GM21423 (cell line): ENCODE results near the gene PERM1.
"Not testable (repeated sequence)": the region's sequence is repeated elsewhere in the genome, so short reads cannot be mapped to it uniquely, and the experiment has no call there.

Source experiments
- ATAC-seq: cut with Tn5 transposase; IDR thresholded peaks from one replicate; pipeline ENCODE4 v1.9.1; 2021; ENCODE audit warnings: mild to moderate bottlenecking, moderate library complexity; ENCODE audit not compliant: unreplicated experiment

The PERM1 gene

GRCh38 chr1:950881-951280 is 31.0 kb downstream of the PERM1 start:
- no peak for ATAC-seq

- no peak for ATAC-seq
Observed at GRCh38 chr1:950268-950667, 31.6 kb downstream of the PERM1 start.

- no peak for ATAC-seq
Observed at GRCh38 chr1:947958-948357, 33.9 kb downstream of the PERM1 start.

- not testable (repeated sequence) for ATAC-seq
Observed at GRCh38 chr1:946811-947210, 35.1 kb downstream of the PERM1 start.

GRCh38 chr1:945688-946556 is 36.0 kb downstream of the PERM1 start:
- ATAC-seq = no peak

- ATAC-seq = no peak
Observed at GRCh38 chr1:944341-945325, 37.3 kb downstream of the PERM1 start.

- ATAC-seq = no peak
Observed at GRCh38 chr1:943545-944340, 38.1 kb downstream of the PERM1 start.

GRCh38 chr1:942864-943533 is 38.9 kb downstream of the PERM1 start:
- no peak for ATAC-seq

GRCh38 chr1:942411-942821 is 39.5 kb downstream of the PERM1 start:
- no peak for ATAC-seq

- no peak for ATAC-seq
Observed at GRCh38 chr1:941588-942383, 40.1 kb downstream of the PERM1 start.

- no peak for ATAC-seq
Observed at GRCh38 chr1:941015-941587, 40.8 kb downstream of the PERM1 start.

- ATAC-seq = no peak
Observed at GRCh38 chr1:940107-941014, 41.5 kb downstream of the PERM1 start.

GRCh38 chr1:939511-940106 is 42.3 kb downstream of the PERM1 start:
- no peak for ATAC-seq

- ATAC-seq = no peak
Observed at GRCh38 chr1:938711-939489, 43.0 kb downstream of the PERM1 start.

- no peak for ATAC-seq
Observed at GRCh38 chr1:938088-938683, 43.7 kb downstream of the PERM1 start.

- ATAC-seq = no peak
Observed at GRCh38 chr1:937521-937920, 44.4 kb downstream of the PERM1 start.
